ENCODE data around the gene SLC11A2. TPM values are rescaled to one million over a fixed set of nuclear protein-coding genes. Genes with fewer than 3 reads are reported as not detected.

The SLC11A2 gene
- total and polyA plus RNA-seq, 9 of the 15 experiments (the other 6 are each of a cell fraction or from before 2014, with no cell fraction given), result 21.1 to 54.0 (median 32.9) TPM

- no peak for TF ChIP-seq E2F3 (CRISPR knock-in tag; IDR thresholded peaks at IDR 0.05)
- peak; percentile 85 for TF ChIP-seq HNRNPK (IDR thresholded peaks at IDR 0.05; ENCODE audit: low read depth, low read length, poor library complexity, severe bottlenecking)
- Histone ChIP-seq H3K4me3 (no peak overlapping the region), H3K27ac (ENCODE audit: extremely low read depth, low read depth, low read length) (no peak overlapping the region), H3K9me3 (replicated peaks; ENCODE audit: control insufficient read depth, insufficient read depth, low read depth, low read length) (no peaks in the 10 kb centered on the region), H4K20me1 (replicated peaks; ENCODE audit: control insufficient read depth, insufficient read depth, low read length) (no peaks in the 10 kb centered on the region), H3K79me2 (ENCODE audit: control insufficient read depth, insufficient read depth, low read length) (no peaks in the 10 kb centered on the region), H2AFZ (ENCODE audit: low read depth, low read length) (no peak overlapping the region), H3K36me3 (ENCODE audit: control insufficient read depth, insufficient read depth, low read length) (no peaks in the 10 kb centered on the region), H3K4me1 (replicated peaks in 1 of 2; ENCODE audit: control insufficient read depth in 2 of 2, insufficient read depth in 2 of 2, low read length in 2 of 2) (peaks cover 0 to 5% of the 10 kb centered on the region in 2 experiments; a peak in 1 of 5 replicates), H3K4me2 (ENCODE audit: insufficient read depth, low read length) (no peak overlapping the region), H3K27me3 (ENCODE audit: control insufficient read depth in 2 of 2, insufficient read depth in 2 of 2, low read length in 2 of 2) (no peaks in the 10 kb centered on the region), H3K9ac (ENCODE audit: insufficient read depth in 1 of 2, low read depth in 2 of 2, low read length in 2 of 2) (no peak overlapping the region), H3K9me1 (ENCODE audit: control insufficient read depth, insufficient read depth, low read length) (no peaks in the 10 kb centered on the region)
- ChIA-PET POLR2A (no interaction called here), CTCF (ENCODE audit: low intra/inter-chr PET ratio) (no interaction called here)
- FAIRE-seq (no peak), DNase-seq (ENCODE audit: extremely low read depth in 1 of 4, low spot score in 3 of 4) (no peak), ATAC-seq (no peak)
- WGBS (ENCODE audit: insufficient coverage, low coverage, missing lambda C conversion rate), result 46% methylated on average over 3 of the region's 4 CpGs
- in situ Hi-C loops (cut with MboI) (no loop called here), intact Hi-C loops (cut with micrococcal nuclease) (no loop called here)
- no TSS peak for BruUV-seq (replicated peaks)
Measured at GRCh38 chr12:50948798-50949197, 77.4 kb downstream of the SLC11A2 start.

GRCh38 chr12:50947933-50948626 lies 78.1 kb downstream of the SLC11A2 start:
- no peak overlapping the region for H3K27ac ChIP-seq (ENCODE audit: extremely low read depth, low read depth, low read length)
- H3K79me2 ChIP-seq (ENCODE audit: control insufficient read depth, insufficient read depth, low read length), result no peaks in the 10 kb centered on the region
- TF ChIP-seq SMC3 (conservative IDR thresholded peaks at IDR 0.05; ENCODE audit: insufficient read depth, low read depth, low read length) (no peak), ZBED1 (IDR thresholded peaks at IDR 0.05) (no peak), ZNF785 (CRISPR knock-in tag; IDR thresholded peaks at IDR 0.05) (no peak), ZFP36 (IDR thresholded peaks at IDR 0.05; ENCODE audit: low read depth, low read length, partially characterized antibody) (no peak), BCOR (IDR thresholded peaks at IDR 0.05) (no peak), ZNF561 (CRISPR knock-in tag; conservative IDR thresholded peaks at IDR 0.05) (no peak), ZNF316 (IDR thresholded peaks at IDR 0.05) (no peak)
- H3K9me3 ChIP-seq (replicated peaks; ENCODE audit: control insufficient read depth, insufficient read depth, low read depth, low read length), result no peaks in the 10 kb centered on the region
- ChIA-PET CTCF (ENCODE audit: low intra/inter-chr PET ratio) (no interaction called here), POLR2A (no interaction called here)
- no peak overlapping the region for H2AFZ ChIP-seq (ENCODE audit: low read depth, low read length)
- no peak overlapping the region for H3K4me3 ChIP-seq
- DNase-seq (ENCODE audit: extremely low read depth in 1 of 4, low spot score in 3 of 4) (no peak), FAIRE-seq (no peak), ATAC-seq (no peak)
- H3K36me3 ChIP-seq (ENCODE audit: control insufficient read depth, insufficient read depth, low read length), result no peaks in the 10 kb centered on the region
- H3K9ac ChIP-seq (ENCODE audit: insufficient read depth in 1 of 2, low read depth in 2 of 2, low read length in 2 of 2), result no peak overlapping the region
- intact Hi-C loops (cut with micrococcal nuclease), result no loop called here
- H3K27me3 ChIP-seq (ENCODE audit: control insufficient read depth in 2 of 2, insufficient read depth in 2 of 2, low read length in 2 of 2), result no peaks in the 10 kb centered on the region
- no peak overlapping the region for H3K4me2 ChIP-seq (ENCODE audit: insufficient read depth, low read length)
- BruUV-seq (replicated peaks), result no TSS peak
- no peaks in the 10 kb centered on the region for H4K20me1 ChIP-seq (replicated peaks; ENCODE audit: control insufficient read depth, insufficient read depth, low read length)
- in situ Hi-C loops (cut with MboI), result no loop called here
- H3K9me1 ChIP-seq (ENCODE audit: control insufficient read depth, insufficient read depth, low read length), result no peaks in the 10 kb centered on the region
- H3K4me1 ChIP-seq (replicated peaks in 1 of 2; ENCODE audit: control insufficient read depth in 2 of 2, insufficient read depth in 2 of 2, low read length in 2 of 2), result peaks cover 0 to 5% of the 10 kb centered on the region in 2 experiments; a peak in 1 of 5 replicates
- 29% methylated on average over 3 of the region's 3 CpGs for WGBS (ENCODE audit: insufficient coverage, low coverage, missing lambda C conversion rate)
